ENCODE data around the gene GAREM1. TPM values are rescaled to one million over a fixed set of nuclear protein-coding genes. Genes with fewer than 3 reads are reported as not detected.

The GAREM1 gene
- total and polyA plus RNA-seq, 2 donors (not counting 1 experiment from before 2014, with no cell fraction given): 0.92 to 1.5 TPM

GRCh38 chr18:32303400-32303799 lies 167.3 kb downstream of the GAREM1 start:
- no peak overlapping the region for H3K9ac ChIP-seq (ENCODE audit: insufficient read depth, low read length)
- H3K4me2 ChIP-seq (ENCODE audit: extremely low read depth, insufficient read depth, low read length): no peak overlapping the region
- H3K27me3 ChIP-seq (ENCODE audit: control insufficient read depth, insufficient read depth, low read length): no peaks in the 10 kb centered on the region
- H3K9me3 ChIP-seq (ENCODE audit: control insufficient read depth, insufficient read depth, low read depth, low read length): no peaks in the 10 kb centered on the region
- DNase-seq (ENCODE audit: low read depth in 2 of 2): no peak
- no peaks in the 10 kb centered on the region for H3K79me2 ChIP-seq (ENCODE audit: control insufficient read depth, insufficient read depth, low read length)
- no peak overlapping the region for H2AFZ ChIP-seq (ENCODE audit: low read length)
- H4K20me1 ChIP-seq (ENCODE audit: control insufficient read depth, extremely low read depth, insufficient read depth, low read length): no peaks in the 10 kb centered on the region
- TF ChIP-seq EZH2 (IDR thresholded peaks at IDR 0.05; ENCODE audit: low read length, missing control alignments): no peak
- TF ChIP-seq, protein P1, sequence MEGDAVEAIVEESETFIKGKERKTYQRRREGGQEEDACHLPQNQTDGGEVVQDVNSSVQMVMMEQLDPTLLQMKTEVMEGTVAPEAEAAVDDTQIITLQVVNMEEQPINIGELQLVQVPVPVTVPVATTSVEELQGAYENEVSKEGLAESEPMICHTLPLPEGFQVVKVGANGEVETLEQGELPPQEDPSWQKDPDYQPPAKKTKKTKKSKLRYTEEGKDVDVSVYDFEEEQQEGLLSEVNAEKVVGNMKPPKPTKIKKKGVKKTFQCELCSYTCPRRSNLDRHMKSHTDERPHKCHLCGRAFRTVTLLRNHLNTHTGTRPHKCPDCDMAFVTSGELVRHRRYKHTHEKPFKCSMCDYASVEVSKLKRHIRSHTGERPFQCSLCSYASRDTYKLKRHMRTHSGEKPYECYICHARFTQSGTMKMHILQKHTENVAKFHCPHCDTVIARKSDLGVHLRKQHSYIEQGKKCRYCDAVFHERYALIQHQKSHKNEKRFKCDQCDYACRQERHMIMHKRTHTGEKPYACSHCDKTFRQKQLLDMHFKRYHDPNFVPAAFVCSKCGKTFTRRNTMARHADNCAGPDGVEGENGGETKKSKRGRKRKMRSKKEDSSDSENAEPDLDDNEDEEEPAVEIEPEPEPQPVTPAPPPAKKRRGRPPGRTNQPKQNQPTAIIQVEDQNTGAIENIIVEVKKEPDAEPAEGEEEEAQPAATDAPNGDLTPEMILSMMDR (conservative IDR thresholded peaks at IDR 0.05 in 1 of 2, IDR thresholded peaks at IDR 0.05 in 1 of 2; ENCODE audit: low read depth in 1 of 2, low read length in 2 of 2): no peak
- no peaks in the 10 kb centered on the region for H3K4me1 ChIP-seq (ENCODE audit: control insufficient read depth, extremely low read depth, insufficient read depth, low read length)
- H3K4me3 ChIP-seq (replicated peaks in 1 of 4; ENCODE audit: control extremely low read depth in 1 of 4, insufficient read depth in 1 of 4, low read depth in 3 of 4, low read length in 4 of 4): no peak overlapping the region
- no peak overlapping the region for H3K27ac ChIP-seq (ENCODE audit: insufficient read depth, low read length)
- no peaks in the 10 kb centered on the region for H3K36me3 ChIP-seq (ENCODE audit: control insufficient read depth, insufficient read depth, low read length)

GRCh38 chr18:32302806-32303205 lies 167.9 kb downstream of the GAREM1 start:
- Histone ChIP-seq H3K27ac (ENCODE audit: insufficient read depth, low read length) (no peak overlapping the region), H3K79me2 (ENCODE audit: control insufficient read depth, insufficient read depth, low read length) (no peaks in the 10 kb centered on the region), H2AFZ (ENCODE audit: low read length) (no peak overlapping the region), H3K27me3 (ENCODE audit: control insufficient read depth, insufficient read depth, low read length) (no peaks in the 10 kb centered on the region), H3K9me3 (ENCODE audit: control insufficient read depth, insufficient read depth, low read depth, low read length) (no peaks in the 10 kb centered on the region), H4K20me1 (ENCODE audit: control insufficient read depth, extremely low read depth, insufficient read depth, low read length) (no peaks in the 10 kb centered on the region), H3K4me2 (ENCODE audit: extremely low read depth, insufficient read depth, low read length) (no peak overlapping the region), H3K9ac (ENCODE audit: insufficient read depth, low read length) (no peak overlapping the region), H3K36me3 (ENCODE audit: control insufficient read depth, insufficient read depth, low read length) (no peaks in the 10 kb centered on the region), H3K4me3 (replicated peaks in 1 of 4; ENCODE audit: control extremely low read depth in 1 of 4, insufficient read depth in 1 of 4, low read depth in 3 of 4, low read length in 4 of 4) (no peak overlapping the region), H3K4me1 (ENCODE audit: control insufficient read depth, extremely low read depth, insufficient read depth, low read length) (no peaks in the 10 kb centered on the region)
- no peak for DNase-seq (ENCODE audit: low read depth in 2 of 2)
- TF ChIP-seq, protein P1 (conservative IDR thresholded peaks at IDR 0.05 in 1 of 2, IDR thresholded peaks at IDR 0.05 in 1 of 2; ENCODE audit: low read depth in 1 of 2, low read length in 2 of 2): no peak
- no peak for TF ChIP-seq EZH2 (IDR thresholded peaks at IDR 0.05; ENCODE audit: low read length, missing control alignments)

DNA sequence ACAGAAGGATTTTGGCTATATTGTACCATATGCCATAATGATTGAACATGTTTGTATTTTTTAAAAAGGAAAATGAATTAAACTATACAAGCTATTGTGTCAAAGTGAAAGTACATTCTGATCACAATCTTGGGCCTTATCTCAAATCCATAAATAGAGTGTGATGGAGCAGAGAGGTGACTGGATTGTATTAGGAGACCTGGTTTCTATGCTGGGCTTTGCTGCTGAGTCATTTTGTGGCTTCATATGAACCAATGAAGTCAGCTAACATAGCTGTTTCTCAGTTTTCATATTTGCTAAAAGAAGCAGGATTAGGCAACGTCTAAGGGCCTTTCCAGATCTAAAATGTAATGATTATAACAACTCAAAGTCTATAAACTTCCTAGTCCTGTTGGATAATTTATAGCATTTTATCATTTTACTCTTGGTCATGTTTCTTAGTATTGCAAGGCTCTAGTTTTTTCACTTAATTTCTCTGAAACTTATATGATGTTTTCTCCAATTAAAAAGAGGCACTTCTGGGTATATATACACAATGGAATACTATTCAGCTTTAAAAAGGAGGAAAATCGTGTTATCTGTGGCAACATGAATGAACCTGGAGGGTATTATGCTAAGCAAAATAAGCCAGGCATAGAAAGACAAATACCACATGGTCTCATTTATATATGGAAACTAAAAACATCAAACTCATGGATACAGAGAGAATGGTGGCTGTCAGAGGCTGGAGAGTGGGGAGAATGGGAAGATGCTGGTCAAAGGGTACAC lies 168.5 kb downstream of the GAREM1 start:
- peak; percentile 89 to 94 for DNase-seq (ENCODE audit: low read depth in 2 of 2)
- no peaks in the 10 kb centered on the region for H3K9me3 ChIP-seq (ENCODE audit: control insufficient read depth, insufficient read depth, low read depth, low read length)
- no peaks in the 10 kb centered on the region for H3K79me2 ChIP-seq (ENCODE audit: control insufficient read depth, insufficient read depth, low read length)
- H3K4me2 ChIP-seq (ENCODE audit: extremely low read depth, insufficient read depth, low read length): peak overlapping the region; percentile 38
- no peak overlapping the region for H3K4me3 ChIP-seq (replicated peaks in 1 of 4; ENCODE audit: control extremely low read depth in 1 of 4, insufficient read depth in 1 of 4, low read depth in 3 of 4, low read length in 4 of 4)
- H3K36me3 ChIP-seq (ENCODE audit: control insufficient read depth, insufficient read depth, low read length): no peaks in the 10 kb centered on the region
- no peak overlapping the region for H2AFZ ChIP-seq (ENCODE audit: low read length)
- no peaks in the 10 kb centered on the region for H3K27me3 ChIP-seq (ENCODE audit: control insufficient read depth, insufficient read depth, low read length)
- no peaks in the 10 kb centered on the region for H3K4me1 ChIP-seq (ENCODE audit: control insufficient read depth, extremely low read depth, insufficient read depth, low read length)
- H3K27ac ChIP-seq (ENCODE audit: insufficient read depth, low read length): no peak overlapping the region
- TF ChIP-seq, protein P1 (conservative IDR thresholded peaks at IDR 0.05 in 1 of 2, IDR thresholded peaks at IDR 0.05 in 1 of 2; ENCODE audit: low read depth in 1 of 2, low read length in 2 of 2): no peak
- TF ChIP-seq EZH2 (IDR thresholded peaks at IDR 0.05; ENCODE audit: low read length, missing control alignments): no peak
- no peaks in the 10 kb centered on the region for H4K20me1 ChIP-seq (ENCODE audit: control insufficient read depth, extremely low read depth, insufficient read depth, low read length)
- no peak overlapping the region for H3K9ac ChIP-seq (ENCODE audit: insufficient read depth, low read length)
